ENCODE measurements around the gene LAD1.

Gene LAD1

GRCh38 chr1:201366696-201367095, 32.4 kb downstream of the LAD1 start:
- Histone ChIP-seq H3K4ac (ENCODE audit: low read depth, low read length) (no peak overlapping the region), H3K9me3 (ENCODE audit: insufficient read depth, low read depth, low read length) (no peaks in the 10 kb centered on the region), H2AFZ (ENCODE audit: insufficient read depth, low read length, poor library complexity) (no peak overlapping the region), H4K8ac (ENCODE audit: low read depth, low read length) (no peak overlapping the region), H3K4me3 (ENCODE audit: low read depth, low read length) (no peak overlapping the region), H2BK12ac (ENCODE audit: low read length) (no peak overlapping the region), H3K9ac (ENCODE audit: low read length) (no peak overlapping the region), H3K36me3 (ENCODE audit: control insufficient read depth in 1 of 2, insufficient read depth in 2 of 2, low read length in 2 of 2) (no peaks in the 10 kb centered on the region), H4K12ac (ENCODE audit: low read depth, low read length) (no peak overlapping the region), H2BK120ac (ENCODE audit: insufficient read depth, low read length, poor library complexity) (no peak overlapping the region), H3K27ac (ENCODE audit: low read depth, low read length) (no peak overlapping the region), H3K14ac (ENCODE audit: low read length) (no peak overlapping the region), H3K18ac (ENCODE audit: low read length) (no peak overlapping the region), H3K23ac (ENCODE audit: low read length) (no peak overlapping the region), H2AK5ac (ENCODE audit: low read length) (no peak overlapping the region), H3K79me2 (ENCODE audit: control insufficient read depth, insufficient read depth, low read length, poor library complexity) (no peaks in the 10 kb centered on the region), H3K79me1 (ENCODE audit: low read length) (no peaks in the 10 kb centered on the region), H4K91ac (ENCODE audit: low read depth, low read length) (no peak overlapping the region), H2BK5ac (ENCODE audit: low read depth, low read length, poor library complexity) (no peak overlapping the region), H3K4me1 (ENCODE audit: control insufficient read depth in 1 of 2, insufficient read depth in 2 of 2, low read length in 2 of 2) (peaks cover 0 to 2% of the 10 kb centered on the region in 2 experiments), H3K4me2 (ENCODE audit: low read length) (no peak overlapping the region), H3K27me3 (ENCODE audit: insufficient read depth, low read length) (no peaks in the 10 kb centered on the region)
- WGBS (ENCODE audit: extremely low coverage, insufficient coverage, insufficient read length), result no CpG with 5 or more reads among the region's 7 CpGs
- no peak for DNase-seq

- H3K27ac ChIP-seq (ENCODE audit: low read depth, low read length), result no peak overlapping the region
- no peak overlapping the region for H2BK120ac ChIP-seq (ENCODE audit: insufficient read depth, low read length, poor library complexity)
- no peak overlapping the region for H3K4me3 ChIP-seq (ENCODE audit: low read depth, low read length)
- H3K4me1 ChIP-seq (ENCODE audit: control insufficient read depth in 1 of 2, insufficient read depth in 2 of 2, low read length in 2 of 2), result peaks cover 0 to 2% of the 10 kb centered on the region in 2 experiments
- no peaks in the 10 kb centered on the region for H3K27me3 ChIP-seq (ENCODE audit: insufficient read depth, low read length)
- no peak overlapping the region for H3K14ac ChIP-seq (ENCODE audit: low read length)
- WGBS (ENCODE audit: extremely low coverage, insufficient coverage, insufficient read length), result no CpG with 5 or more reads among the region's 11 CpGs
- H3K79me1 ChIP-seq (ENCODE audit: low read length), result no peaks in the 10 kb centered on the region
- no peak overlapping the region for H3K18ac ChIP-seq (ENCODE audit: low read length)
- no peak for DNase-seq
- H3K9me3 ChIP-seq (ENCODE audit: insufficient read depth, low read depth, low read length), result no peaks in the 10 kb centered on the region
- H2BK12ac ChIP-seq (ENCODE audit: low read length), result no peak overlapping the region
- no peak overlapping the region for H3K4ac ChIP-seq (ENCODE audit: low read depth, low read length)
- H3K9ac ChIP-seq (ENCODE audit: low read length), result no peak overlapping the region
- H3K23ac ChIP-seq (ENCODE audit: low read length), result no peak overlapping the region
- H4K8ac ChIP-seq (ENCODE audit: low read depth, low read length), result no peak overlapping the region
- no peak overlapping the region for H2AK5ac ChIP-seq (ENCODE audit: low read length)
- H3K4me2 ChIP-seq (ENCODE audit: low read length), result no peak overlapping the region
- no peaks in the 10 kb centered on the region for H3K36me3 ChIP-seq (ENCODE audit: control insufficient read depth in 1 of 2, insufficient read depth in 2 of 2, low read length in 2 of 2)
- no peak overlapping the region for H2BK5ac ChIP-seq (ENCODE audit: low read depth, low read length, poor library complexity)
- no peaks in the 10 kb centered on the region for H3K79me2 ChIP-seq (ENCODE audit: control insufficient read depth, insufficient read depth, low read length, poor library complexity)
- H2AFZ ChIP-seq (ENCODE audit: insufficient read depth, low read length, poor library complexity), result no peak overlapping the region
- no peak overlapping the region for H4K91ac ChIP-seq (ENCODE audit: low read depth, low read length)
- H4K12ac ChIP-seq (ENCODE audit: low read depth, low read length), result no peak overlapping the region
Observed at GRCh38 chr1:201365251-201365650, 33.9 kb downstream of the LAD1 start.

GRCh38 chr1:201364808-201365105, 34.4 kb downstream of the LAD1 start:
- no peak overlapping the region for H3K14ac ChIP-seq (ENCODE audit: low read length)
- no peak overlapping the region for H2BK5ac ChIP-seq (ENCODE audit: low read depth, low read length, poor library complexity)
- H4K91ac ChIP-seq (ENCODE audit: low read depth, low read length), result no peak overlapping the region
- no peak overlapping the region for H3K18ac ChIP-seq (ENCODE audit: low read length)
- no peak overlapping the region for H3K23ac ChIP-seq (ENCODE audit: low read length)
- DNase-seq, result no peak
- no peaks in the 10 kb centered on the region for H3K79me1 ChIP-seq (ENCODE audit: low read length)
- no peak overlapping the region for H3K4me2 ChIP-seq (ENCODE audit: low read length)
- H3K79me2 ChIP-seq (ENCODE audit: control insufficient read depth, insufficient read depth, low read length, poor library complexity), result no peaks in the 10 kb centered on the region
- H2AFZ ChIP-seq (ENCODE audit: insufficient read depth, low read length, poor library complexity), result no peak overlapping the region
- H2BK120ac ChIP-seq (ENCODE audit: insufficient read depth, low read length, poor library complexity), result no peak overlapping the region
- no peaks in the 10 kb centered on the region for H3K9me3 ChIP-seq (ENCODE audit: insufficient read depth, low read depth, low read length)
- no peaks in the 10 kb centered on the region for H3K36me3 ChIP-seq (ENCODE audit: control insufficient read depth in 1 of 2, insufficient read depth in 2 of 2, low read length in 2 of 2)
- no CpG with 5 or more reads among the region's 6 CpGs for whole genome bisulfite sequencing (ENCODE audit: extremely low coverage, insufficient coverage, insufficient read length)
- no peak overlapping the region for H4K8ac ChIP-seq (ENCODE audit: low read depth, low read length)
- peaks cover 0 to 2% of the 10 kb centered on the region in 2 experiments for H3K4me1 ChIP-seq (ENCODE audit: control insufficient read depth in 1 of 2, insufficient read depth in 2 of 2, low read length in 2 of 2)
- no peak overlapping the region for H3K4me3 ChIP-seq (ENCODE audit: low read depth, low read length)
- no peak overlapping the region for H2AK5ac ChIP-seq (ENCODE audit: low read length)
- no peak overlapping the region for H3K27ac ChIP-seq (ENCODE audit: low read depth, low read length)
- no peak overlapping the region for H3K4ac ChIP-seq (ENCODE audit: low read depth, low read length)
- no peaks in the 10 kb centered on the region for H3K27me3 ChIP-seq (ENCODE audit: insufficient read depth, low read length)
- H4K12ac ChIP-seq (ENCODE audit: low read depth, low read length), result no peak overlapping the region
- no peak overlapping the region for H3K9ac ChIP-seq (ENCODE audit: low read length)
- no peak overlapping the region for H2BK12ac ChIP-seq (ENCODE audit: low read length)

- Histone ChIP-seq H3K14ac (ENCODE audit: low read length) (no peak overlapping the region), H2BK12ac (ENCODE audit: low read length) (no peak overlapping the region), H3K23ac (ENCODE audit: low read length) (no peak overlapping the region), H3K79me2 (ENCODE audit: control insufficient read depth, insufficient read depth, low read length, poor library complexity) (no peaks in the 10 kb centered on the region), H3K36me3 (ENCODE audit: control insufficient read depth in 1 of 2, insufficient read depth in 2 of 2, low read length in 2 of 2) (no peaks in the 10 kb centered on the region), H4K8ac (ENCODE audit: low read depth, low read length) (no peak overlapping the region), H3K4me3 (ENCODE audit: low read depth, low read length) (no peak overlapping the region), H2AK5ac (ENCODE audit: low read length) (no peak overlapping the region), H3K18ac (ENCODE audit: low read length) (no peak overlapping the region), H4K91ac (ENCODE audit: low read depth, low read length) (no peak overlapping the region), H3K27me3 (ENCODE audit: insufficient read depth, low read length) (no peaks in the 10 kb centered on the region), H3K4me2 (ENCODE audit: low read length) (no peak overlapping the region), H4K12ac (ENCODE audit: low read depth, low read length) (no peak overlapping the region), H3K4me1 (ENCODE audit: control insufficient read depth in 1 of 2, insufficient read depth in 2 of 2, low read length in 2 of 2) (peaks cover 8 to 9% of the 10 kb centered on the region in 2 experiments), H3K27ac (ENCODE audit: low read depth, low read length) (no peak overlapping the region), H2BK5ac (ENCODE audit: low read depth, low read length, poor library complexity) (no peak overlapping the region), H3K4ac (ENCODE audit: low read depth, low read length) (no peak overlapping the region), H3K79me1 (ENCODE audit: low read length) (no peaks in the 10 kb centered on the region), H3K9ac (ENCODE audit: low read length) (no peak overlapping the region), H3K9me3 (ENCODE audit: insufficient read depth, low read depth, low read length) (peaks cover 2% of the 10 kb centered on the region), H2AFZ (ENCODE audit: insufficient read depth, low read length, poor library complexity) (no peak overlapping the region), H2BK120ac (ENCODE audit: insufficient read depth, low read length, poor library complexity) (no peak overlapping the region)
- WGBS (ENCODE audit: extremely low coverage, insufficient coverage, insufficient read length), result no CpG with 5 or more reads among the region's 8 CpGs
- DNase-seq, result no peak
Observed at GRCh38 chr1:201363467-201363866, 35.7 kb downstream of the LAD1 start.

Data from trophoblast cell (in vitro differentiated cells and primary cell).